HepG2 (cell line): ENCODE measurements around the gene ACTN3. TPM values are rescaled to one million over a fixed set of nuclear protein-coding genes. Genes with fewer than 3 reads are reported as not detected.
A peak's percentile ranks its signal among the peaks of the same experiment; 100 is the strongest.

Experiments used
- ARHGAP35 ChIP-seq: sonication (generic); formaldehyde crosslinking; IDR thresholded peaks from 2 replicates; pipeline ENCODE4 v1.9.0; 2022; ENCODE audit warnings: mild to moderate bottlenecking, inconsistent platforms, moderate library complexity, missing genetic modification reagents, borderline replicate concordance
- BCL3 ChIP-seq: sonication (generic); formaldehyde crosslinking; IDR thresholded peaks from 2 replicates; pipeline ENCODE4 v1.5.1; 2020; ENCODE audit warnings: mild to moderate bottlenecking, missing genetic modification reagents, moderate library complexity
- CEBPG ChIP-seq: IDR thresholded peaks from 2 replicates; pipeline ENCODE4 v1.6.1; 2016
- E2F5 ChIP-seq: sonication (generic); formaldehyde crosslinking; conservative IDR thresholded peaks from 2 replicates; pipeline ENCODE4 v1.4.0; 2020; ENCODE audit warnings: missing genetic modification reagents
- RAD21 ChIP-seq: fragments of 450-650 bp; formaldehyde crosslinking; IDR thresholded peaks from 2 replicates; pipeline ENCODE4 v1.5.0; 2020; ENCODE audit warnings: mild to moderate bottlenecking
- RCOR2 ChIP-seq: IDR thresholded peaks from 2 replicates; pipeline ENCODE4 v1.6.1; 2016; ENCODE audit warnings: missing biosample characterization, missing genetic modification reagents
- SRY ChIP-seq: sonication (generic); formaldehyde crosslinking; IDR thresholded peaks from 2 replicates; pipeline ENCODE4 v1.8.0; 2022; ENCODE audit warnings: mild to moderate bottlenecking, missing genetic modification reagents
- ZBTB3 ChIP-seq: sonication (generic); formaldehyde crosslinking; IDR thresholded peaks from 2 replicates; pipeline ENCODE4 v1.4.0; 2020; ENCODE audit warnings: low read depth, mild to moderate bottlenecking, moderate library complexity, missing genetic modification reagents, borderline replicate concordance
- ZNF124 ChIP-seq: sonication (generic); formaldehyde crosslinking; IDR thresholded peaks from 2 replicates; pipeline ENCODE4 v1.4.0; 2020; ENCODE audit warnings: missing genetic modification reagents
- ZNF232 ChIP-seq: sonication (generic); formaldehyde crosslinking; IDR thresholded peaks from 2 replicates; pipeline ENCODE4 v1.4.0; 2020; ENCODE audit warnings: missing genetic modification reagents, borderline replicate concordance
- ZNF563 ChIP-seq: sonication (generic); formaldehyde crosslinking; IDR thresholded peaks from 2 replicates; pipeline ENCODE4 v1.8.0; 2022; ENCODE audit warnings: mild to moderate bottlenecking, moderate library complexity, missing genetic modification reagents
- ZNF598 ChIP-seq: sonication (generic); formaldehyde crosslinking; IDR thresholded peaks from 2 replicates; pipeline ENCODE4 v1.5.1; 2020; ENCODE audit warnings: mild to moderate bottlenecking, missing genetic modification reagents, borderline replicate concordance
- polyA plus RNA-seq, 8 experiments: library from polyadenylated mRNA; depleted of rRNA in 3 of 8; stranded (reverse) in 7 of 8; unstranded in 1 of 8; fragments of >200 nt; fragmentation: Illumina TruSeq in 4 of 8; extraction: Trizol in 4 of 8; gene quantifications; 2 replicates each; pipeline versions ENCODE4 v1.2.1 to v1.2.3, GENCODE V29; 2011 to 2016; ENCODE audit warnings: low read depth in 4 of 8, missing spikeins in 1 of 8, mixed read lengths in 1 of 8; ENCODE audit not compliant: insufficient read depth in 1 of 8
- total RNA-seq, 5 experiments: library from RNA; depleted of rRNA; stranded (reverse); fragments of >200 nt; fragmentation: Illumina TruSeq; extraction: Trizol; gene quantifications; 2 replicates each; pipeline ENCODE4 v1.2.3, GENCODE V29; 2016; ENCODE audit warnings: low read depth in 1 of 5
- TF ChIP-seq, protein P1 (sequence below): sonication (generic); formaldehyde crosslinking; IDR thresholded peaks from 2 replicates; pipeline ENCODE4 v1.4.0; 2020; ENCODE audit warnings: missing genetic modification reagents
- TF ChIP-seq, protein P2 (sequence below): IDR thresholded peaks from 2 replicates; pipeline ENCODE4 v1.6.1; 2016; ENCODE audit warnings: control low read depth
- TF ChIP-seq, protein P3 (sequence below): sonication (generic); formaldehyde crosslinking; IDR thresholded peaks from 2 replicates; pipeline ENCODE4 v1.4.0; 2020; ENCODE audit warnings: mild to moderate bottlenecking, low read depth, missing genetic modification reagents
- TF ChIP-seq, protein P4 (sequence below): sonication (generic); formaldehyde crosslinking; IDR thresholded peaks from 2 replicates; pipeline ENCODE4 v1.4.0; 2020; ENCODE audit warnings: mild to moderate bottlenecking, missing genetic modification reagents

Gene ACTN3
- total and polyA plus RNA-seq, 2 of the 13 experiments (the other 11 are each of a cell fraction or from before 2014, with no cell fraction given) = 0.04 to 0.09 TPM

- TF ChIP-seq BCL3 = no peak
- TF ChIP-seq, protein P1, sequence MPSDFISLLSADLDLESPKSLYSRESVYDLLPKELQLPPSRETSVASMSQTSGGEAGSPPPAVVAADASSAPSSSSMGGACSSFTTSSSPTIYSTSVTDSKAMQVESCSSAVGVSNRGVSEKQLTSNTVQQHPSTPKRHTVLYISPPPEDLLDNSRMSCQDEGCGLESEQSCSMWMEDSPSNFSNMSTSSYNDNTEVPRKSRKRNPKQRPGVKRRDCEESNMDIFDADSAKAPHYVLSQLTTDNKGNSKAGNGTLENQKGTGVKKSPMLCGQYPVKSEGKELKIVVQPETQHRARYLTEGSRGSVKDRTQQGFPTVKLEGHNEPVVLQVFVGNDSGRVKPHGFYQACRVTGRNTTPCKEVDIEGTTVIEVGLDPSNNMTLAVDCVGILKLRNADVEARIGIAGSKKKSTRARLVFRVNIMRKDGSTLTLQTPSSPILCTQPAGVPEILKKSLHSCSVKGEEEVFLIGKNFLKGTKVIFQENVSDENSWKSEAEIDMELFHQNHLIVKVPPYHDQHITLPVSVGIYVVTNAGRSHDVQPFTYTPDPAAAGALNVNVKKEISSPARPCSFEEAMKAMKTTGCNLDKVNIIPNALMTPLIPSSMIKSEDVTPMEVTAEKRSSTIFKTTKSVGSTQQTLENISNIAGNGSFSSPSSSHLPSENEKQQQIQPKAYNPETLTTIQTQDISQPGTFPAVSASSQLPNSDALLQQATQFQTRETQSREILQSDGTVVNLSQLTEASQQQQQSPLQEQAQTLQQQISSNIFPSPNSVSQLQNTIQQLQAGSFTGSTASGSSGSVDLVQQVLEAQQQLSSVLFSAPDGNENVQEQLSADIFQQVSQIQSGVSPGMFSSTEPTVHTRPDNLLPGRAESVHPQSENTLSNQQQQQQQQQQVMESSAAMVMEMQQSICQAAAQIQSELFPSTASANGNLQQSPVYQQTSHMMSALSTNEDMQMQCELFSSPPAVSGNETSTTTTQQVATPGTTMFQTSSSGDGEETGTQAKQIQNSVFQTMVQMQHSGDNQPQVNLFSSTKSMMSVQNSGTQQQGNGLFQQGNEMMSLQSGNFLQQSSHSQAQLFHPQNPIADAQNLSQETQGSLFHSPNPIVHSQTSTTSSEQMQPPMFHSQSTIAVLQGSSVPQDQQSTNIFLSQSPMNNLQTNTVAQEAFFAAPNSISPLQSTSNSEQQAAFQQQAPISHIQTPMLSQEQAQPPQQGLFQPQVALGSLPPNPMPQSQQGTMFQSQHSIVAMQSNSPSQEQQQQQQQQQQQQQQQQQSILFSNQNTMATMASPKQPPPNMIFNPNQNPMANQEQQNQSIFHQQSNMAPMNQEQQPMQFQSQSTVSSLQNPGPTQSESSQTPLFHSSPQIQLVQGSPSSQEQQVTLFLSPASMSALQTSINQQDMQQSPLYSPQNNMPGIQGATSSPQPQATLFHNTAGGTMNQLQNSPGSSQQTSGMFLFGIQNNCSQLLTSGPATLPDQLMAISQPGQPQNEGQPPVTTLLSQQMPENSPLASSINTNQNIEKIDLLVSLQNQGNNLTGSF (CRISPR knock-in tag) = peak; percentile 57; the same call in 1 of the 2 replicates
- TF ChIP-seq ZNF563 (CRISPR knock-in tag) = peak; percentile 95
- TF ChIP-seq, protein P2, sequence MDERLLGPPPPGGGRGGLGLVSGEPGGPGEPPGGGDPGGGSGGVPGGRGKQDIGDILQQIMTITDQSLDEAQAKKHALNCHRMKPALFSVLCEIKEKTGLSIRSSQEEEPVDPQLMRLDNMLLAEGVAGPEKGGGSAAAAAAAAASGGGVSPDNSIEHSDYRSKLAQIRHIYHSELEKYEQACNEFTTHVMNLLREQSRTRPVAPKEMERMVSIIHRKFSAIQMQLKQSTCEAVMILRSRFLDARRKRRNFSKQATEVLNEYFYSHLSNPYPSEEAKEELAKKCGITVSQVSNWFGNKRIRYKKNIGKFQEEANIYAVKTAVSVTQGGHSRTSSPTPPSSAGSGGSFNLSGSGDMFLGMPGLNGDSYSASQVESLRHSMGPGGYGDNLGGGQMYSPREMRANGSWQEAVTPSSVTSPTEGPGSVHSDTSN (CRISPR knock-in tag) = no peak
- TF ChIP-seq RAD21 (CRISPR knock-in tag) = peak; percentile 91
- TF ChIP-seq, protein P3, sequence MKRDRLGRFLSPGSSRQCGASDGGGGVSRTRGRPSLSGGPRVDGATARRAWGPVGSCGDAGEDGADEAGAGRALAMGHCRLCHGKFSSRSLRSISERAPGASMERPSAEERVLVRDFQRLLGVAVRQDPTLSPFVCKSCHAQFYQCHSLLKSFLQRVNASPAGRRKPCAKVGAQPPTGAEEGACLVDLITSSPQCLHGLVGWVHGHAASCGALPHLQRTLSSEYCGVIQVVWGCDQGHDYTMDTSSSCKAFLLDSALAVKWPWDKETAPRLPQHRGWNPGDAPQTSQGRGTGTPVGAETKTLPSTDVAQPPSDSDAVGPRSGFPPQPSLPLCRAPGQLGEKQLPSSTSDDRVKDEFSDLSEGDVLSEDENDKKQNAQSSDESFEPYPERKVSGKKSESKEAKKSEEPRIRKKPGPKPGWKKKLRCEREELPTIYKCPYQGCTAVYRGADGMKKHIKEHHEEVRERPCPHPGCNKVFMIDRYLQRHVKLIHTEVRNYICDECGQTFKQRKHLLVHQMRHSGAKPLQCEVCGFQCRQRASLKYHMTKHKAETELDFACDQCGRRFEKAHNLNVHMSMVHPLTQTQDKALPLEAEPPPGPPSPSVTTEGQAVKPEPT (CRISPR knock-in tag) = peak; percentile 56; the same call in 1 of the 2 replicates
- peak; percentile 70; the same call in 1 of the 2 replicates for TF ChIP-seq ZNF124 (CRISPR knock-in tag)
- 0 out of 2 replicates have a peak, but pooled peaks have one; percentile 63 for TF ChIP-seq ZNF232 (CRISPR knock-in tag)
- TF ChIP-seq RCOR2 (CRISPR knock-in tag) = peak; percentile 85
- peak; percentile 58; the same call in 1 of the 2 replicates for TF ChIP-seq ARHGAP35
- peak; percentile 17; the same call in 1 of the 2 replicates for TF ChIP-seq SRY
- peak; percentile 70; the same call in 1 of the 2 replicates for TF ChIP-seq ZNF598
- peak; percentile 32; the same call in 1 of the 2 replicates for TF ChIP-seq CEBPG (CRISPR knock-in tag)
- TF ChIP-seq, protein P4, sequence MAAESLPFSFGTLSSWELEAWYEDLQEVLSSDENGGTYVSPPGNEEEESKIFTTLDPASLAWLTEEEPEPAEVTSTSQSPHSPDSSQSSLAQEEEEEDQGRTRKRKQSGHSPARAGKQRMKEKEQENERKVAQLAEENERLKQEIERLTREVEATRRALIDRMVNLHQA (CRISPR knock-in tag) = no peak
- TF ChIP-seq E2F5 = 0 out of 2 replicates have a peak, but pooled peaks have one; percentile 22
- TF ChIP-seq ZBTB3 = peak; percentile 74; the same call in 1 of the 2 replicates
Measured at GRCh38 chr11:66592457-66593302, 46.0 kb downstream of the ACTN3 start, which contains the start of the genes CCDC87 and CCS (continued).
